HCT116 (cell line): ENCODE results near the gene SLC44A1. TPM values are rescaled to one million over a fixed set of nuclear protein-coding genes. Genes with fewer than 3 reads are reported as not detected.

Source experiments
- ATAC-seq: fragments of 200-7000 bp; cut with Tn5 transposase; 2 replicates; pipeline ENCODE4 v1.9.1; 2020; ENCODE audit warnings: mild to moderate bottlenecking, moderate library complexity
- Bru-seq: library from RNA; stranded (reverse); fragments of 400-500 nt; gene quantifications from one replicate; lab custom pipeline; 2021; lab: Mats Ljungman, UMichigan
- BruChase-seq, 2 experiments: library from RNA; stranded (reverse); fragments of 400-500 nt; gene quantifications; one replicate each; lab custom pipeline; 2021; lab: Mats Ljungman, UMichigan
- BruUV-seq: library from RNA; stranded (reverse); fragments of 400-500 nt; replicated peaks from 2 replicates; lab custom pipeline; 2021; lab: Mats Ljungman, UMichigan
- CTCF ChIA-PET: fragments of 300-600 bp; sonication (Branson Sonifier 250); formaldehyde crosslinking; loops from one replicate; lab custom pipeline; 2021; ENCODE audit warnings: antibody characterized with exemption; lab: Charles Lee
- POLR2A ChIA-PET: fragments of 300-600, 350-600 bp; sonication (Branson Sonifier 250); formaldehyde crosslinking; loops from one replicate; lab custom pipeline; 2021; ENCODE audit warnings: antibody characterized with exemption; lab: Charles Lee
- RAD21 ChIA-PET, 2 experiments: fragments of 300-600 bp; sonication (Branson Sonifier 250); formaldehyde crosslinking; loops; one replicate each; lab custom pipeline; 2023; ENCODE audit warnings: low total read pairs in 2 of 2; ENCODE audit not compliant: uncharacterized antibody in 2 of 2, unreplicated experiment in 2 of 2, low non-redundant PET in 1 of 2; lab: Charles Lee
- DNase-seq: peaks from one replicate; pipeline ENCODE4 v3.0.0-alpha.2; 2010; ENCODE audit warnings: low read depth, low spot score
- H2AFZ ChIP-seq: fragments of 200-600 bp; shearing (Covaris generic), sonication (generic); 2 replicates; pipeline ENCODE4 v1.6.1; 2017; ENCODE audit warnings: low read depth, mixed run types, mixed read lengths, antibody characterized with exemption, low read length; ENCODE audit not compliant: poor library complexity, severe bottlenecking
- H3K27ac ChIP-seq: 2 replicates; pipeline ENCODE4 v1.5.1; 2012; ENCODE audit warnings: low read depth, low read length
- H3K27me3 ChIP-seq: fragments of 200-600 bp; sonication (generic); 2 replicates; pipeline ENCODE4 v1.6.1; 2016; ENCODE audit warnings: mixed run types, low read length, mixed read lengths; ENCODE audit not compliant: insufficient read depth
- H3K36me3 ChIP-seq, 2 experiments: fragments of 200-500 bp in 1 of 2; fragments of 200-600 bp in 1 of 2; sonication (Bioruptor generic) in 1 of 2; sonication (generic) in 1 of 2; 2 replicates each; pipeline versions ENCODE4 v1.5.1 to v1.6.1; 2014 to 2016; ENCODE audit warnings: low read length in 2 of 2, inconsistent platforms in 1 of 2, mixed read lengths in 1 of 2, mixed run types in 1 of 2; ENCODE audit not compliant: insufficient read depth in 2 of 2, control insufficient read depth in 1 of 2
- H3K4me1 ChIP-seq, 2 experiments: fragments of 200-600 bp in 1 of 2; sonication (generic) in 1 of 2; 2 replicates each; pipeline versions ENCODE4 v1.5.1 to v1.6.1; 2012 to 2017; ENCODE audit warnings: low read length in 2 of 2, inconsistent platforms in 1 of 2, mild to moderate bottlenecking in 1 of 2, mixed read lengths in 1 of 2, mixed run types in 1 of 2, moderate library complexity in 1 of 2; ENCODE audit not compliant: insufficient read depth in 2 of 2, control insufficient read depth in 1 of 2
- H3K4me2 ChIP-seq: fragments of 200-600 bp; sonication (generic); 2 replicates; pipeline ENCODE4 v1.6.1; 2017; ENCODE audit warnings: mixed run types, low read length, mixed read lengths
- H3K4me3 ChIP-seq, 2 experiments: fragments of 200-600 bp in 1 of 2; sonication (generic) in 1 of 2; replicated peaks in 1 of 2; 2 replicates each; pipeline ENCODE4 v1.5.1; 2011 to 2016; ENCODE audit warnings: low read length in 2 of 2, control low read depth in 1 of 2, low read depth in 1 of 2, mild to moderate bottlenecking in 1 of 2, mixed read lengths in 1 of 2, mixed run types in 1 of 2
- H3K79me2 ChIP-seq: fragments of 200-600 bp; sonication (generic); 2 replicates; pipeline ENCODE4 v1.6.1; 2017; ENCODE audit warnings: mild to moderate bottlenecking, mixed run types, low read length, moderate library complexity, mixed read lengths; ENCODE audit not compliant: insufficient read depth
- H3K9ac ChIP-seq: fragments of 200-600 bp; sonication (generic); 2 replicates; pipeline ENCODE4 v1.6.1; 2016; ENCODE audit warnings: low read length, mixed read lengths
- H3K9me2 ChIP-seq: fragments of 200-600 bp; sonication (generic), shearing (Covaris generic); 2 replicates; pipeline ENCODE4 v1.6.1; 2017; ENCODE audit warnings: mixed run types, mild to moderate bottlenecking, moderate library complexity; ENCODE audit not compliant: insufficient read depth
- H3K9me3 ChIP-seq, 2 experiments: fragments of 200-500 bp in 1 of 2; fragments of 200-600 bp in 1 of 2; sonication (Bioruptor generic) in 1 of 2; sonication (generic) in 1 of 2; 2 replicates each; pipeline ENCODE4 v1.6.1; 2014 to 2017; ENCODE audit warnings: low read length in 2 of 2, mixed read lengths in 2 of 2, inconsistent platforms in 1 of 2, low read depth in 1 of 2, mild to moderate bottlenecking in 1 of 2, mixed run types in 1 of 2, moderate library complexity in 1 of 2; ENCODE audit not compliant: control insufficient read depth in 1 of 2, insufficient read depth in 1 of 2
- H4K20me1 ChIP-seq: fragments of 200-600 bp; sonication (generic), shearing (Covaris generic); 2 replicates; pipeline ENCODE4 v1.6.1; 2017; ENCODE audit warnings: mixed run types, mild to moderate bottlenecking, moderate library complexity; ENCODE audit not compliant: insufficient read depth
- ATF3 ChIP-seq: IDR thresholded peaks from 2 replicates; pipeline ENCODE4 v1.6.1; 2012
- CBX3 ChIP-seq: IDR thresholded peaks from 2 replicates; pipeline ENCODE4 v1.6.1; 2012; ENCODE audit warnings: low read depth
- CEBPB ChIP-seq: IDR thresholded peaks from 2 replicates; pipeline ENCODE4 v1.6.1; 2012; ENCODE audit warnings: low read depth
- CTCF ChIP-seq, 3 experiments: fragments of 200-600 bp in 1 of 3; sonication (generic) in 1 of 3; IDR thresholded peaks in 2 of 3; conservative IDR thresholded peaks in 1 of 3; 2 replicates each; pipeline ENCODE4 v1.5.1; 2012 to 2017; ENCODE audit warnings: low read depth in 2 of 3, low read length in 2 of 3, antibody characterized with exemption in 1 of 3, borderline replicate concordance in 1 of 3, control low read depth in 1 of 3, mild to moderate bottlenecking in 1 of 3, mixed read lengths in 1 of 3, mixed run types in 1 of 3, moderate library complexity in 1 of 3; ENCODE audit not compliant: insufficient read depth in 1 of 3
- EGR1 ChIP-seq: IDR thresholded peaks from 2 replicates; pipeline ENCODE4 v1.6.1; 2012; ENCODE audit warnings: low read depth
- ELF1 ChIP-seq: IDR thresholded peaks from 2 replicates; pipeline ENCODE4 v1.6.1; 2012; ENCODE audit warnings: low read depth, borderline replicate concordance
- FOSL1 ChIP-seq: IDR thresholded peaks from 2 replicates; pipeline ENCODE4 v1.6.1; 2012; ENCODE audit warnings: low read depth
- JUND ChIP-seq: IDR thresholded peaks from 2 replicates; pipeline ENCODE4 v1.6.1; 2012
- POLR2AphosphoS5 ChIP-seq: IDR thresholded peaks from 2 replicates; pipeline ENCODE4 v1.6.1; 2011; ENCODE audit warnings: mild to moderate bottlenecking, low read depth, low read length, moderate library complexity
- REST ChIP-seq: IDR thresholded peaks from 2 replicates; pipeline ENCODE4 v1.6.1; 2012; ENCODE audit warnings: low read depth
- SIN3A ChIP-seq: IDR thresholded peaks from 2 replicates; pipeline ENCODE4 v1.6.1; 2012; ENCODE audit warnings: low read depth
- SP1 ChIP-seq: IDR thresholded peaks from 2 replicates; pipeline ENCODE4 v1.6.1; 2012; ENCODE audit warnings: low read depth
- TCF7L2 ChIP-seq: IDR thresholded peaks from 2 replicates; pipeline ENCODE4 v1.7.0; 2011; ENCODE audit warnings: borderline replicate concordance, inconsistent platforms; ENCODE audit not compliant: insufficient read depth, insufficient read length; ENCODE audit errors: extremely low read depth
- YY1 ChIP-seq: IDR thresholded peaks from 2 replicates; pipeline ENCODE4 v1.6.1; 2011; ENCODE audit warnings: low read length, low read depth, moderate library complexity, mild to moderate bottlenecking; ENCODE audit not compliant: insufficient replicate concordance; ENCODE audit errors: extremely low read depth
- ZBTB33 ChIP-seq: IDR thresholded peaks from 2 replicates; pipeline ENCODE4 v1.6.1; 2011; ENCODE audit warnings: mild to moderate bottlenecking, low read length, moderate library complexity; ENCODE audit not compliant: insufficient replicate concordance; ENCODE audit errors: extremely low read depth
- ZNF274 ChIP-seq: fragments of 200-500 bp; sonication (Bioruptor generic); IDR thresholded peaks from 2 replicates; pipeline ENCODE4 v1.6.1; 2014; ENCODE audit warnings: mild to moderate bottlenecking, low read depth, low read length, inconsistent platforms
- intact Hi-C: fragments of 100-400 bp; cut with micrococcal nuclease; formaldehyde crosslinking; loops from 2 replicates; pipeline ENCODE4 v1.10.0; 2022
- long read RNA-seq: library from polyadenylated mRNA; unstranded; transcript quantifications from one replicate; pipeline ENCODE4 v2.0.0, GENCODE V29; 2021; ENCODE audit not compliant: unreplicated experiment
- polyA plus RNA-seq: library from polyadenylated mRNA; unstranded; fragments of >200 nt; gene quantifications from 2 replicates; pipeline ENCODE4 v1.2.1, GENCODE V29; 2012; ENCODE audit warnings: missing spikeins
- total RNA-seq: library from RNA; stranded (reverse); gene quantifications from one replicate; pipeline ENCODE4 v1.2.1, GENCODE V29; 2021; ENCODE audit not compliant: unreplicated experiment

The SLC44A1 gene
- total RNA-seq = 44.1 TPM
- 18.8 and 21.0 TPM in 2 replicates for polyA plus RNA-seq
- percentile 63 among the genes with signal in this experiment for Bru-seq, nascent RNA
- percentile 64 among the genes with signal in this experiment for BruChase-seq, experiment 1, labeled RNA remaining after a 6-hour chase
- percentile 58 among the genes with signal in this experiment for BruChase-seq, experiment 2, labeled RNA remaining after a 2-hour chase
- long read RNA-seq, full-length matches to known transcripts = 118 of 151 reads
- long read RNA-seq, partial matches to known transcripts = 10 of 151 reads
- long read RNA-seq, other reads (novel, unspliced or antisense) = 23 of 151 reads

GRCh38 chr9:105244003-105244733 is at the start of gene SLC44A1:
TSS of gene SLC44A1 (plus strand) at chr9:105244651. CDS start at chr9:105244869, 218 bp downstream.
- BruUV-seq = no TSS peak
- POLR2A ChIA-PET = interaction anchor here (0.9 to 2.0 kb wide), 5 partner anchors 9 to 170 kb away, joined by 4 to 8 read pairs (median 5); no protein-coding TSS in a partner anchor
- peaks cover 30% of the 10 kb centered on the region for H3K79me2 ChIP-seq
- no peaks in the 10 kb centered on the region for H3K36me3 ChIP-seq
- H3K9me3 ChIP-seq = no peaks in the 10 kb centered on the region
- peaks cover 8 to 17% of the 10 kb centered on the region in 2 experiments; a peak in 3 of 4 replicates for H3K4me1 ChIP-seq
- peak within 1 kb of the TSS; percentile 90 for H3K27ac ChIP-seq
- H4K20me1 ChIP-seq = no peaks in the 10 kb centered on the region
- ATAC-seq = peak; percentile 92
- peak within 1 kb of the TSS; percentile 59 to 94 for H3K4me3 ChIP-seq
- H3K27me3 ChIP-seq = peaks cover 20% of the 10 kb centered on the region
- H3K9me2 ChIP-seq = no peaks in the 10 kb centered on the region
- peak within 1 kb of the TSS; percentile 93 for H3K4me2 ChIP-seq
- CTCF ChIA-PET = interaction anchor here (0.5 to 1.3 kb wide), 2 partner anchors 10 to 181 kb away, joined by 3 read pairs; no protein-coding TSS in a partner anchor
- peak within 1 kb of the TSS; percentile 84 for H3K9ac ChIP-seq
- RAD21 ChIA-PET = no interaction called here
- DNase-seq = peak; percentile 83
- intact Hi-C loops = loop anchor here (2.0 to 10.0 kb wide), 3 partner anchors 59 to 379 kb away; no protein-coding TSS in a partner anchor
- peak within 1 kb of the TSS; percentile 69 for H2AFZ ChIP-seq
- TF ChIP-seq CTCF (IDR thresholded peaks at IDR 0.05 in 2 of 3, conservative IDR thresholded peaks at IDR 0.05 in 1 of 3; ENCODE audit: borderline replicate concordance in 1 of 3, insufficient read depth in 1 of 3, low read depth in 2 of 3, low read length in 2 of 3) (no peak), FOSL1 (no peak), ELF1 (no peak), REST (no peak), ZNF274 (no peak), TCF7L2 (peak; percentile 37), ZBTB33 (no peak), SP1 (peak; percentile 73), POLR2AphosphoS5 (peak; percentile 70), JUND (no peak; the same call in 1 of the 2 replicates), CBX3 (peak; percentile 99), ATF3 (no peak), CEBPB (no peak), SIN3A (peak; percentile 78; the same call in 1 of the 2 replicates), YY1 (peak; percentile 89), EGR1 (peak; percentile 54; the same call in 1 of the 2 replicates)
